Measurements from ENCODE around the gene MYOCOS. TPM values are rescaled to one million over a fixed set of nuclear protein-coding genes. Genes with fewer than 3 reads are reported as not detected.

MYOCOS gene
- polyA plus RNA-seq, 2 of the 4 experiments (the other 2 are of a cell fraction), result not detected

DNA sequence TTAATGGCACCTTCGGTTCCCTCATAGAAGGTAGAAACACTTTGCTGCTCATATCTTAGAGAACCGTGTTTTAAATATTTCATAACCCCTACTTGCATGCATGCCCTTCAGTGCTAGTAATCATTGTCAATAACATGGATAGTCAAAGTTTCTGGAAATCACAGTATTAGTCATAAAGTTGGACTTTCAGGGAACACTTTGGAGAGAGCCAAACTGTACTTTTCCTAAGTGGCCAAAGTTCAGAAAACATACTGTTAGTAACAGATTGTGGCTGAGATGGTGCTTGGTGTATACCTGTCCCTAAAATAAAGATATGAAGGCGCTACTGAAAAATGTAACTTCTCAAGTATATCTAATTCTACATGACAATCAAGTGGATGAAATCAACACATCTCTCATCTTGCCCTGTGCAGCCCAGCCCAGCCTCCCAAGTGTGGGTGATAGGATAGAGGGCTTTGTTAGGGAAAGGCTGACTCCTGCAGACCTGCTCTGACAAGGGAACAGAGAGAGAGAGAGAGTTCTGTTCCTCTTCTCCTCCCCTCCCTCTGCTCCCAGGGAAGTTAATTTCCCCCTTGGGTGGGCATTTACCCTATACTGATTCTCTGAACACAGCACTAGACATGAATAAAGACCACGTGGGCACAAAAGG is 16.0 kb downstream of the MYOCOS start (continued):
- no peak for TF ChIP-seq ZC3H11A (IDR thresholded peaks at IDR 0.05)
- no peak for TF ChIP-seq ESRRA (IDR thresholded peaks at IDR 0.05; ENCODE audit: borderline replicate concordance, low read length)
- TF ChIP-seq RARB (CRISPR knock-in tag; IDR thresholded peaks at IDR 0.05), result no peak
- no peak for TF ChIP-seq KDM5A (IDR thresholded peaks at IDR 0.05)
- TF ChIP-seq RFX5 (IDR thresholded peaks at IDR 0.05), result no peak

DNA sequence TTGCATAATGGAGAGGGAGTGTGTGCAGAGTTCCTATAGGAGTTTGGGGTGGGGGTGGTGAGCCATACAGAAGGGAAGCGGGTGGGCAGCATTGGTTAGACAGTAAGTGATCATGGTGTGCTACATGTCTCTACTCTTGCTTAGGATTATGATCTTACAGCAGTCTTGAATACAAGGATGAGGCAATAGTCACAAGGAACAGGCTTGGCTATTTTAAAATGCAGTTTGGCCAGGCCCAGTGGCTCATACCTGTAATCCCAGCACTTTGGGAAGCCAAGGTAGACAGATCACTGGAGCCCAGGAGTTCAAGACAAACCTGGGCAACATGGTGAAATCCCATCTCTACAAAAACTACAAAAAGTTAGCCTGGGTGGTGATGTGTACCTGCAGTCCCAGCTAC is 18.2 kb downstream of the MYOCOS start:
- DNase-seq (ENCODE audit: low read depth in 1 of 2, low spot score in 1 of 2) (no peak), ATAC-seq (no peak), FAIRE-seq (no peak)
- WGBS (ENCODE audit: missing lambda C conversion rate), result 82% methylated on average over 1 of the region's 1 CpG
- ChIA-PET CTCF (interaction anchor here (0.6 to 1.2 kb wide), 3 partner anchors 18 to 344 kb away, joined by 3 read pairs; partner anchors contain the start of gene MYOCOS), POLR2A (no interaction called here)
- no peaks in the 10 kb centered on the region for H3K4me1 ChIP-seq
- H3K9me3 ChIP-seq, result no peaks in the 10 kb centered on the region
- no peak overlapping the region for H3K4me3 ChIP-seq
- TF ChIP-seq CHD2 (IDR thresholded peaks at IDR 0.05; ENCODE audit: low read length, partially characterized antibody) (no peak), EP300 (IDR thresholded peaks at IDR 0.05) (no peak), PHF8 (IDR thresholded peaks at IDR 0.05; ENCODE audit: borderline replicate concordance, low read depth) (no peak), SREBF2 (IDR thresholded peaks at IDR 0.05) (no peak), KDM1A (IDR thresholded peaks at IDR 0.05; ENCODE audit: low read depth) (no peak)
- no peak overlapping the region for H3K4me2 ChIP-seq
- H3K27ac ChIP-seq, result no peak overlapping the region

DNA sequence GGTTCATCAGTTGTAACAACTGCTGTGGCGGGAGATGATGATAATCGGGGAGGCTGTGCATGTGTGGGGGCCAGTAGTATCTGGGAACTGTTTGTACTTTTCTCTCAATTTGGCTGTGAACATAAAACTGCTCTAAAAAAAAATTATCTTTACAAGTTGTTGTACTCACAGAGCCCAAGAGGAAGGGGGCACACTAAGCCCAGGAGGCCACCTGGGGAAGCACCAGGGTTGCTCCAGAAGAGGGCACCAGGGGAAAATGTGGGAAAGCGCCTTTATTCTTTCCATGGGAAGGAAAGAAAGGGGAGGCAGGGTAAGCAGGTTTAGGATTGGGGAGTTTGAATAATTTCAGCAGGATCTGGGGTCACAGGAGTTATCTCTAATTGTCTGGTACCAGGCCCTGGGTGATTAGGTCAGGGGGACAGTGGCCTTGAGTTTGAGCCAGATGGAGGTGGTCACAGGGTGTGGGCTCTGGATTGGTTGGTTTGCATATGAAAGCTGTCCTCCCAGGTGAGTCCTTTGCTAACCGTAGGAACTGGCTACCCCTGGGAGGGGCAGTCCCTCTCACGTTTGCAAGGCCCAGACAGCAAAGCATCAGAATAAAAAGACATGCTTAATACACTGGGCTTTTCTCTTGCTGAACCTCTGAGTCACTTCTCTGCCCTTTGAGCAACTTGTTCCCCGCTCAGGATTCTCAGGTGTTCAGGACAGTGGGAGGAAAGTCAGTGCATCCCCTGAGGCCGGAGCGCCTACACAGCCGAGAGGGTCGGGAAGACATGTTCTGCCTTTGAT is 19.2 kb downstream of the MYOCOS start:
- no peak overlapping the region for H3K4me3 ChIP-seq
- H3K4me1 ChIP-seq, result no peaks in the 10 kb centered on the region
- no peak overlapping the region for H3K4me2 ChIP-seq
- no peak for FAIRE-seq
- TF ChIP-seq ZFP36 (IDR thresholded peaks at IDR 0.05; ENCODE audit: borderline replicate concordance, partially characterized antibody) (no peak), RAD21 (conservative IDR thresholded peaks at IDR 0.05 in 1 of 2, IDR thresholded peaks at IDR 0.05 in 1 of 2) (peak in 1 of 2 experiments; percentile 24; a peak in 1 of 5 replicates), JUN (IDR thresholded peaks at IDR 0.05) (no peak)
- TF ChIP-seq, protein P1, sequence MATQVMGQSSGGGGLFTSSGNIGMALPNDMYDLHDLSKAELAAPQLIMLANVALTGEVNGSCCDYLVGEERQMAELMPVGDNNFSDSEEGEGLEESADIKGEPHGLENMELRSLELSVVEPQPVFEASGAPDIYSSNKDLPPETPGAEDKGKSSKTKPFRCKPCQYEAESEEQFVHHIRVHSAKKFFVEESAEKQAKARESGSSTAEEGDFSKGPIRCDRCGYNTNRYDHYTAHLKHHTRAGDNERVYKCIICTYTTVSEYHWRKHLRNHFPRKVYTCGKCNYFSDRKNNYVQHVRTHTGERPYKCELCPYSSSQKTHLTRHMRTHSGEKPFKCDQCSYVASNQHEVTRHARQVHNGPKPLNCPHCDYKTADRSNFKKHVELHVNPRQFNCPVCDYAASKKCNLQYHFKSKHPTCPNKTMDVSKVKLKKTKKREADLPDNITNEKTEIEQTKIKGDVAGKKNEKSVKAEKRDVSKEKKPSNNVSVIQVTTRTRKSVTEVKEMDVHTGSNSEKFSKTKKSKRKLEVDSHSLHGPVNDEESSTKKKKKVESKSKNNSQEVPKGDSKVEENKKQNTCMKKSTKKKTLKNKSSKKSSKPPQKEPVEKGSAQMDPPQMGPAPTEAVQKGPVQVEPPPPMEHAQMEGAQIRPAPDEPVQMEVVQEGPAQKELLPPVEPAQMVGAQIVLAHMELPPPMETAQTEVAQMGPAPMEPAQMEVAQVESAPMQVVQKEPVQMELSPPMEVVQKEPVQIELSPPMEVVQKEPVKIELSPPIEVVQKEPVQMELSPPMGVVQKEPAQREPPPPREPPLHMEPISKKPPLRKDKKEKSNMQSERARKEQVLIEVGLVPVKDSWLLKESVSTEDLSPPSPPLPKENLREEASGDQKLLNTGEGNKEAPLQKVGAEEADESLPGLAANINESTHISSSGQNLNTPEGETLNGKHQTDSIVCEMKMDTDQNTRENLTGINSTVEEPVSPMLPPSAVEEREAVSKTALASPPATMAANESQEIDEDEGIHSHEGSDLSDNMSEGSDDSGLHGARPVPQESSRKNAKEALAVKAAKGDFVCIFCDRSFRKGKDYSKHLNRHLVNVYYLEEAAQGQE (IDR thresholded peaks at IDR 0.05), result no peak
- no peak overlapping the region for H3K27ac ChIP-seq
- no peak for DNase-seq (ENCODE audit: low read depth in 1 of 2, low spot score in 1 of 2)
- H3K9me3 ChIP-seq, result no peaks in the 10 kb centered on the region
- 69% methylated on average over 10 of the region's 10 CpGs for WGBS (ENCODE audit: missing lambda C conversion rate)
- ChIA-PET POLR2A (no interaction called here), CTCF (interaction anchor here (1.2 to 1.4 kb wide), 2 partner anchors 74 to 343 kb away, joined by 3 to 5 read pairs; no protein-coding TSS in a partner anchor)
- no peak for ATAC-seq

DNA sequence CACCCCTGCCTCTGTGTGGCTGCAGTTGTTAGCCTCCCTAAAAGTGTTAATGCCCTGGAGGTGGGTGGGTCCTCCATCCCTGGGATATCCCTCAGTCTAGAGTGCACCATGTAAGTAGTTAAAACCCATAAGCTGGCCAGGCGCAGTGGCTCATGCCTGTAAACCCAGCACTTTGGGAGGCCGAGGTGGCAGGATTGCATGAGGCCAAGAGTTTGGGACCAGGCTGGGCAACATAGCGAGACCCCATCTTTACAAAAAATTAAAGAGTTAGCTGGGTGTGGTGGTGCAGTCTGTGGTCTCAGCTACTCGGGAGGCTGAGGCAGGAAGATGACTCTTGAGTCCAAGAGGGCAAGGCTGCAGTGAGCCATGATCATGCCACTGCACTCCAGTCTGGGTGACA is 20.2 kb downstream of the MYOCOS start:
- POLR2A ChIA-PET, result no interaction called here

More for the DNA sequence above, 20.2 kb downstream of the MYOCOS start:
- H3K4me2 ChIP-seq, result no peak overlapping the region
- H3K4me1 ChIP-seq, result no peaks in the 10 kb centered on the region
- H3K9me3 ChIP-seq, result no peaks in the 10 kb centered on the region
- H3K27ac ChIP-seq, result no peak overlapping the region
- no peak overlapping the region for H3K4me3 ChIP-seq
- no peak for ATAC-seq
- no peak for DNase-seq (ENCODE audit: low read depth in 1 of 2, low spot score in 1 of 2)
- TF ChIP-seq ZNF302 (CRISPR knock-in tag; IDR thresholded peaks at IDR 0.05) (no peak), EHF (CRISPR knock-in tag; IDR thresholded peaks at IDR 0.05) (no peak), SMC3 (IDR thresholded peaks at IDR 0.05) (no peak), RARB (CRISPR knock-in tag; IDR thresholded peaks at IDR 0.05) (no peak), EHMT2 (IDR thresholded peaks at IDR 0.05; ENCODE audit: low read depth) (no peak), FOSL2 (IDR thresholded peaks at IDR 0.05) (no peak), FOSL2 (CRISPR knock-in tag; IDR thresholded peaks at IDR 0.05) (no peak)
- TF ChIP-seq, protein P2, sequence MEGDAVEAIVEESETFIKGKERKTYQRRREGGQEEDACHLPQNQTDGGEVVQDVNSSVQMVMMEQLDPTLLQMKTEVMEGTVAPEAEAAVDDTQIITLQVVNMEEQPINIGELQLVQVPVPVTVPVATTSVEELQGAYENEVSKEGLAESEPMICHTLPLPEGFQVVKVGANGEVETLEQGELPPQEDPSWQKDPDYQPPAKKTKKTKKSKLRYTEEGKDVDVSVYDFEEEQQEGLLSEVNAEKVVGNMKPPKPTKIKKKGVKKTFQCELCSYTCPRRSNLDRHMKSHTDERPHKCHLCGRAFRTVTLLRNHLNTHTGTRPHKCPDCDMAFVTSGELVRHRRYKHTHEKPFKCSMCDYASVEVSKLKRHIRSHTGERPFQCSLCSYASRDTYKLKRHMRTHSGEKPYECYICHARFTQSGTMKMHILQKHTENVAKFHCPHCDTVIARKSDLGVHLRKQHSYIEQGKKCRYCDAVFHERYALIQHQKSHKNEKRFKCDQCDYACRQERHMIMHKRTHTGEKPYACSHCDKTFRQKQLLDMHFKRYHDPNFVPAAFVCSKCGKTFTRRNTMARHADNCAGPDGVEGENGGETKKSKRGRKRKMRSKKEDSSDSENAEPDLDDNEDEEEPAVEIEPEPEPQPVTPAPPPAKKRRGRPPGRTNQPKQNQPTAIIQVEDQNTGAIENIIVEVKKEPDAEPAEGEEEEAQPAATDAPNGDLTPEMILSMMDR (IDR thresholded peaks at IDR 0.05), result no peak
- WGBS (ENCODE audit: missing lambda C conversion rate), result 60% methylated on average over 4 of the region's 4 CpGs
- CTCF ChIA-PET, result interaction anchor here (0.8 to 1.4 kb wide), 3 partner anchors 23 to 343 kb away, joined by 3 to 5 read pairs (median 4); no protein-coding TSS in a partner anchor
- no peak for FAIRE-seq

Measured in A549 (cell line).